Mesenchymal stem cell (in vitro differentiated cells and primary cell): ENCODE measurements around the gene ITSN1.

Experiments
- DNase-seq: peaks from one replicate; pipeline ENCODE4 v3.0.0-alpha.2; 2013
- H2AFZ ChIP-seq: one replicate; pipeline ENCODE4 v1.6.1; 2013; ENCODE audit warnings: low read depth, mild to moderate bottlenecking, control low read depth, inconsistent platforms, low read length, moderate library complexity
- H2AK5ac ChIP-seq: 2 replicates; pipeline ENCODE4 v1.6.1; 2013; ENCODE audit warnings: low read length, moderate library complexity, mild to moderate bottlenecking, inconsistent platforms; ENCODE audit not compliant: severe bottlenecking
- H2BK120ac ChIP-seq: one replicate; pipeline ENCODE4 v1.6.1; 2013; ENCODE audit warnings: low read depth, mild to moderate bottlenecking, inconsistent platforms, low read length, moderate library complexity
- H2BK12ac ChIP-seq, 2 experiments: one replicate each; pipeline ENCODE4 v1.6.1; 2013; ENCODE audit warnings: inconsistent platforms in 2 of 2, low read length in 2 of 2, mild to moderate bottlenecking in 2 of 2, moderate library complexity in 2 of 2, control low read depth in 1 of 2
- H2BK15ac ChIP-seq: one replicate; pipeline ENCODE4 v1.6.1; 2013; ENCODE audit warnings: mild to moderate bottlenecking, low read depth, inconsistent platforms; ENCODE audit not compliant: poor library complexity, severe bottlenecking
- H2BK5ac ChIP-seq: 2 replicates; pipeline ENCODE4 v1.6.1; 2013; ENCODE audit warnings: low read depth, mild to moderate bottlenecking, low read length, control low read depth, inconsistent platforms; ENCODE audit not compliant: poor library complexity, severe bottlenecking
- H3K14ac ChIP-seq, 2 experiments: one replicate each; pipeline ENCODE4 v1.6.1; 2013; ENCODE audit warnings: inconsistent platforms in 2 of 2, low read length in 2 of 2, control low read depth in 1 of 2, mild to moderate bottlenecking in 1 of 2, moderate library complexity in 1 of 2
- H3K18ac ChIP-seq, 2 experiments: one replicate each; pipeline ENCODE4 v1.6.1; 2013; ENCODE audit warnings: inconsistent platforms in 2 of 2, low read length in 2 of 2, control low read depth in 1 of 2, low read depth in 1 of 2, mild to moderate bottlenecking in 1 of 2
- H3K23ac ChIP-seq, 2 experiments: one replicate each; pipeline ENCODE4 v1.6.1; 2013; ENCODE audit warnings: inconsistent platforms in 2 of 2, low read length in 2 of 2, mild to moderate bottlenecking in 2 of 2, moderate library complexity in 2 of 2, control low read depth in 1 of 2
- H3K27ac ChIP-seq: 2 replicates; pipeline ENCODE4 v1.5.1; 2013; ENCODE audit warnings: mild to moderate bottlenecking, moderate library complexity, low read length, control low read depth, inconsistent platforms; ENCODE audit not compliant: poor library complexity, severe bottlenecking
- H3K27me3 ChIP-seq, 2 experiments: 2 replicates each; pipeline versions ENCODE4 v1.6.1 to v1.7.0; 2013; ENCODE audit warnings: low read length in 2 of 2, mild to moderate bottlenecking in 2 of 2, moderate library complexity in 2 of 2, control low read depth in 1 of 2, inconsistent platforms in 1 of 2; ENCODE audit not compliant: control insufficient read depth in 1 of 2, insufficient read depth in 1 of 2
- H3K36me3 ChIP-seq, 2 experiments: 2 replicates each; pipeline versions ENCODE4 v1.6.1 to v1.7.0; 2013; ENCODE audit warnings: low read length in 2 of 2, control low read depth in 1 of 2, inconsistent platforms in 1 of 2, low read depth in 1 of 2, mild to moderate bottlenecking in 1 of 2; ENCODE audit not compliant: insufficient read depth in 2 of 2, control insufficient read depth in 1 of 2
- H3K4ac ChIP-seq, 2 experiments: one replicate each; pipeline ENCODE4 v1.6.1; 2013; ENCODE audit warnings: inconsistent platforms in 2 of 2, low read length in 2 of 2, mild to moderate bottlenecking in 2 of 2, moderate library complexity in 2 of 2, control low read depth in 1 of 2, low read depth in 1 of 2
- H3K4me1 ChIP-seq: 2 replicates; pipeline ENCODE4 v1.6.1; 2013; ENCODE audit warnings: low read depth, low read length, control low read depth; ENCODE audit not compliant: control insufficient read depth, insufficient read depth
- H3K4me2 ChIP-seq: 2 replicates; pipeline ENCODE4 v1.6.1; 2013; ENCODE audit warnings: low read length, mild to moderate bottlenecking, inconsistent platforms; ENCODE audit not compliant: poor library complexity, severe bottlenecking
- H3K4me3 ChIP-seq, 2 experiments: 2 replicates each; pipeline versions ENCODE4 v1.5.1 to v1.7.0; 2013; ENCODE audit warnings: low read length in 2 of 2, mild to moderate bottlenecking in 2 of 2, control low read depth in 1 of 2, low read depth in 1 of 2; ENCODE audit not compliant: insufficient read depth in 1 of 2
- H3K79me1 ChIP-seq: replicated peaks from 2 replicates; pipeline ENCODE4 v1.6.1; 2013; ENCODE audit warnings: mild to moderate bottlenecking, control low read depth, low read length, inconsistent platforms; ENCODE audit not compliant: poor library complexity, severe bottlenecking
- H3K9ac ChIP-seq: 2 replicates; pipeline ENCODE4 v1.7.0; 2013; ENCODE audit warnings: mild to moderate bottlenecking, low read length, moderate library complexity
- H3K9me3 ChIP-seq: 2 replicates; pipeline ENCODE4 v1.7.0; 2013; ENCODE audit warnings: mild to moderate bottlenecking, low read length; ENCODE audit not compliant: control insufficient read depth
- H4K8ac ChIP-seq: one replicate; pipeline ENCODE4 v1.6.1; 2013; ENCODE audit warnings: inconsistent platforms, mild to moderate bottlenecking, low read length, moderate library complexity
- H4K91ac ChIP-seq: one replicate; pipeline ENCODE4 v1.6.1; 2013; ENCODE audit warnings: mild to moderate bottlenecking, low read length, inconsistent platforms
- WGBS: methylation state at CpG from one replicate; pipeline ENCODE4 v1.1.7; 2013; ENCODE audit warnings: mixed read lengths; 5-methylcytosine and 5-hydroxymethylcytosine counted together

ITSN1 gene

DNA sequence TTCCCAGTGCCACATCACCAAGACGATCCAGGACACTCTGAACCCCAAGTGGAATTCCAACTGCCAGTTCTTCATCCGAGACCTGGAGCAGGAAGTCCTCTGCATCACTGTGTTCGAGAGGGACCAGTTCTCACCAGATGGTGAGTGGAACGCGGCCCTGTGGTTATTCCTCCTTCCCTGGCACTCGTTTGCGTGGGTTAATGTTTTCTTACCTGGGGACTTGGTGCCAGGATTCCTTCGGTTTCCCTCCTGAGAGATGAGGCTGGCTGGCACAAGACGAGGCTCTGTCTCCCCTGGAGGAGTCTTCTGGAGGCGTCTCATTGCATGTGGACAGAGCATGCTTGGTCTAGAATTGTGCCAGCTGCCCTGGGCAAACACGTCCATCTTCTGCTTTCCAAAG is 244.0 kb downstream of the ITSN1 start:
- Histone ChIP-seq H3K9ac (no peak overlapping the region), H2AK5ac (no peak overlapping the region), H3K4me2 (no peak overlapping the region), H2AFZ (no peak overlapping the region), H3K4me3 (no peak overlapping the region), H4K8ac (no peak overlapping the region), H3K4me1 (peaks cover 4% of the 10 kb centered on the region), H2BK5ac (no peak overlapping the region), H2BK120ac (no peak overlapping the region), H3K4ac (no peak overlapping the region), H2BK15ac (no peak overlapping the region), H3K9me3 (no peaks in the 10 kb centered on the region), H2BK12ac (no peak overlapping the region), H4K91ac (no peak overlapping the region), H3K18ac (no peak overlapping the region), H3K23ac (no peak overlapping the region), H3K79me1 (no peaks in the 10 kb centered on the region), H3K27me3 (peaks cover 0 to 16% of the 10 kb centered on the region in 2 experiments), H3K27ac (no peak overlapping the region), H3K36me3 (no peaks in the 10 kb centered on the region), H3K14ac (no peak overlapping the region)
- no peak for DNase-seq
- WGBS: 91% methylated on average over 11 of the region's 11 CpGs

DNA sequence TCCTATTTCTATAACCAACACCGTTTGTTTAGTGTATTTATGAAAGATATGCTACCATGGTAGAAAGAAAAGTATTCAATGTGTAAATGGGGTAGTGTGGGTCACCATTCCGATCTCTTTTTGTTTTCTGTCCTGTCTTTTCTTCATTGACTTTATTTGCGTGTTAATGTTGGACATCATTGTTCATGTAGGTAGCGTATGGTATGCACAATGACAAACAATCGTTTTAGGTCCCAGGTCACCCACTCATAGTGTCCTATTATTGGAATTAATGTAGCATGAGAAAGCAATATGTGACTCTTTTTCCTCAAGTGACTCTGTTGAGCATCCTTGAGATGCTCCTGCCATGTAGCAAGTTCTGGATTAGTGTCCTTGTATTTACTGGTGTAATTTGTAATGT is 247.9 kb downstream of the ITSN1 start:
- Histone ChIP-seq H3K9me3 (no peaks in the 10 kb centered on the region), H3K4ac (no peak overlapping the region), H3K14ac (no peak overlapping the region), H3K36me3 (no peaks in the 10 kb centered on the region), H4K8ac (no peak overlapping the region), H3K23ac (no peak overlapping the region), H4K91ac (no peak overlapping the region), H3K4me2 (no peak overlapping the region), H2AFZ (no peak overlapping the region), H3K18ac (no peak overlapping the region), H2BK5ac (no peak overlapping the region), H3K4me1 (peaks cover 3% of the 10 kb centered on the region), H2BK12ac (no peak overlapping the region), H3K9ac (no peak overlapping the region), H3K79me1 (no peaks in the 10 kb centered on the region), H2BK120ac (no peak overlapping the region), H3K4me3 (no peak overlapping the region), H3K27me3 (peaks cover 0 to 1% of the 10 kb centered on the region in 2 experiments), H2BK15ac (no peak overlapping the region), H3K27ac (no peak overlapping the region), H2AK5ac (no peak overlapping the region)
- no peak for DNase-seq
- WGBS: 86% methylated on average over 5 of the region's 5 CpGs

DNA sequence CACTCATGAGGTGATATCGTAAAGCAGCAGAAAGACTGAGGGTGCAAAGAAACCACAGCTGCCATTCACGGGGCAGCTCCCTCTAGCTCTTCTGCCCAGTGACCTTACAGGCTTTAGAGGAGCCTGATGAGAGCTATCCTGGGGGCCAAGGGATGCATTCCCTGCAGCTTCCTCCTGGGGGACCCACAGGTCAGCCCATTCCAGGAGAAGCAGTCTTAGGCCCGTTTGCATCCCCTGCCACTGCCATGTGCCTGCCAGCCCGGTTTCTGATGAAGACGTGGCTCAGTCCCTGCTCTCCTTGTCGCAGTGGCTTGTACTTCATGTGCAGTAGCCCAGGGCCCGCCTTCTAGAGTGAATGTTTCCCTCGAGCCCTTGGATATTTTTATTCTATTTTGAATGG is 250.6 kb downstream of the ITSN1 start:
- no peak overlapping the region for H3K14ac ChIP-seq
- H3K79me1 ChIP-seq: no peaks in the 10 kb centered on the region
- no peak overlapping the region for H2BK5ac ChIP-seq
- H4K91ac ChIP-seq: no peak overlapping the region
- H3K4ac ChIP-seq: no peak overlapping the region
- H4K8ac ChIP-seq: no peak overlapping the region
- no peaks in the 10 kb centered on the region for H3K27me3 ChIP-seq
- H3K9me3 ChIP-seq: no peaks in the 10 kb centered on the region
- no peak overlapping the region for H3K4me3 ChIP-seq
- H2BK15ac ChIP-seq: no peak overlapping the region
- no peak overlapping the region for H2BK12ac ChIP-seq
- no peak overlapping the region for H3K23ac ChIP-seq
- peaks cover 0 to 6% of the 10 kb centered on the region in 2 experiments for H3K36me3 ChIP-seq
- peaks cover 10% of the 10 kb centered on the region for H3K4me1 ChIP-seq
- H2BK120ac ChIP-seq: no peak overlapping the region
- no peak overlapping the region for H3K27ac ChIP-seq
- no peak overlapping the region for H3K9ac ChIP-seq
- no peak overlapping the region for H2AFZ ChIP-seq
- no peak overlapping the region for H3K18ac ChIP-seq
- H2AK5ac ChIP-seq: no peak overlapping the region
- WGBS: 87% methylated on average over 8 of the region's 8 CpGs
- DNase-seq: no peak
- H3K4me2 ChIP-seq: no peak overlapping the region

DNA sequence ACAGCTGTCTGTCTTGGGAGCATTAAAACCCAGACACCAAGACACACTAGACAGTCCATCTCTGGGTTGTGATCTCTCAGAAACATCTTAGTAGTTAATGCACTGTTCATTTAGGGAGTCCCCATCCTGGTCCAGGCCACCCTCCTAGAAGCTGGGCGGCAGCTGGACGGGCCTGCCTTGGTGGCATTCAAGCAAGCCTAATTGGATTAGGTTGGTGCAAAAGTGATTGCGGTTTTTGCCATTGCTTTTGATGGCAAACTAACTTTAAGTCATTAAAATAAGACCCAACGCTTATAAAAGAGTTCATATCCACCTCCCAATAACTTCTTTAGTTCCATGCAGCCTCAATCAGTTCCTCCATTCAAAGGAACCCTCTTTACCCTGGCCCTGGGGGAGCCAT is 251.6 kb downstream of the ITSN1 start:
- Histone ChIP-seq H3K27me3 (no peaks in the 10 kb centered on the region), H2BK12ac (no peak overlapping the region), H3K79me1 (no peaks in the 10 kb centered on the region), H2BK15ac (no peak overlapping the region), H3K36me3 (peaks cover 0 to 6% of the 10 kb centered on the region in 2 experiments), H3K9ac (peak overlapping the region; percentile 76), H4K91ac (no peak overlapping the region), H3K4me3 (no peak overlapping the region), H2AFZ (no peak overlapping the region), H3K4ac (no peak overlapping the region), H3K18ac (no peak overlapping the region), H3K9me3 (no peaks in the 10 kb centered on the region), H2AK5ac (no peak overlapping the region), H3K23ac (no peak overlapping the region), H3K27ac (no peak overlapping the region), H4K8ac (no peak overlapping the region), H2BK5ac (no peak overlapping the region), H3K4me1 (peaks cover 19% of the 10 kb centered on the region), H3K14ac (no peak overlapping the region), H2BK120ac (no peak overlapping the region), H3K4me2 (no peak overlapping the region)
- DNase-seq: no peak
- 93% methylated on average over 4 of the region's 4 CpGs for WGBS
